Measurements from ENCODE around the gene ZNF746. TPM values are rescaled to one million over a fixed set of nuclear protein-coding genes. Genes with fewer than 3 reads are reported as not detected.

ZNF746 gene
- total RNA-seq, 1 experiment from 2014 or later = 22.2 TPM

DNA sequence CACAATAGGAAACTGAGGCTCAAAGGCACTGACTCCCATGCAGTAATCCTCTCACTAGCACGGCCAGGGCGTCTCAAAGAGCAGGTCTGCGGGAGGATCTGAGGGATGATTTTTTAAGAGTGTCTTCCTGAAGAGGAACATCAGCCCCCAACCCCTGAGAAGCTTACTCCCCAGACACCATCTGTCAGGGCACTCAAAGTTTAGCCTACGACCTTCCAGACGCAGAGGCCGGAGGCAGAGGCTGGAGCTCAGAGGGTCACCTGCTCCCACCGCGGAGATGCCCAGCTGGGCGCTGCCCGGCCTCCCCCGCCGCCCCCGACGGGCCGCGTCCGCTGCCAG, 38.4 kb downstream of the ZNF746 start:
- CTCF ChIA-PET = interaction anchor here (0.5 kb wide), 1 partner anchor 256 kb away, joined by 3 read pairs; no protein-coding TSS in a partner anchor
- H3K9me3 ChIP-seq (ENCODE audit: control insufficient read depth, insufficient read depth, low read depth, low read length) = no peaks in the 10 kb centered on the region
- intact Hi-C loops (cut with micrococcal nuclease; ENCODE audit: unreplicated experiment) = no loop called here
- DNase-seq (ENCODE audit: low read depth, low spot score) (no peak), ATAC-seq (no peak)
- no TSS peak for BruUV-seq (replicated peaks)
- H3K36me3 ChIP-seq (ENCODE audit: control insufficient read depth, insufficient read depth, low read length) = no peaks in the 10 kb centered on the region; the same call in 1 of the 2 replicates
- H3K4me1 ChIP-seq (ENCODE audit: control insufficient read depth, insufficient read depth, low read length) = peaks cover 12% of the 10 kb centered on the region; the same call in 1 of the 2 replicates
- in situ Hi-C loops (cut with HindIII; ENCODE audit: low pct_unique_long_range_greater_than_20kb, low sequenced_read_pairs) = no loop called here
- TF ChIP-seq SIN3A (IDR thresholded peaks at IDR 0.05; ENCODE audit: borderline replicate concordance, insufficient read depth, low read depth, low read length) = no peak
- no peak for TF ChIP-seq POLR2AphosphoS5 (IDR thresholded peaks at IDR 0.05; ENCODE audit: low read depth, low read length)
- TF ChIP-seq REST (IDR thresholded peaks at IDR 0.05; ENCODE audit: insufficient read depth in 1 of 2, low read depth in 2 of 2, low read length in 1 of 2) = no peak
- TF ChIP-seq TCF7L2 (IDR thresholded peaks at IDR 0.05; ENCODE audit: low read depth, low read length) = no peak
- POLR2A ChIA-PET = interaction anchor here (0.5 to 0.6 kb wide), 3 partner anchors 48 to 196 kb away, joined by 3 to 7 read pairs (median 5); no protein-coding TSS in a partner anchor
- no peaks in the 10 kb centered on the region for H3K27me3 ChIP-seq (ENCODE audit: control insufficient read depth, insufficient read depth, low read length)
- 0 out of 2 replicates have a peak overlapping the region, but pooled peaks have one; percentile 7 for H3K27ac ChIP-seq (ENCODE audit: low read length)
- H3K4me3 ChIP-seq (ENCODE audit: low read depth in 2 of 2, low read length in 2 of 2) = peak overlapping the region; percentile 53 to 72

DNA sequence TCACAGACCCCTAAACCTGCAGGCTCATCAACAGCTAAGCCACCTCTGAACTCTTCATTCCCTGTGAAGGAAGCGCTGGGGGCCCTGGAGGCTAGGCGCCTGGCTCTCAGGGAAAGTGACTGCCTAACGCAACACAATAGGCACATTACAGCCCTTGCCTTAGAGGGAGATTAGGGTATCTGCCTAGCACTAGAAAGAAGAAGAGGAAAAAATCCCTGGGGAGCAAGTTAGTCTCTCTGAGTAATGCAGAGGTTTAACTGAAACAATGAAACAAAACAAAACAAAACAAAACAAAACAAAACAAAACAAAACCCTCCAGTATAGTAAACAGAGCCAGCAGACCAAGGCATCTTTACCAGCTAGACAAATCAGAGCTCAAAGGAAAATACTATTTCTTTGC, 39.4 kb downstream of the ZNF746 start:
- DNase-seq (ENCODE audit: low read depth, low spot score) (no peak), ATAC-seq (no peak)
- peaks cover under 1% of the 10 kb centered on the region; the same call in 1 of the 2 replicates for H3K36me3 ChIP-seq (ENCODE audit: control insufficient read depth, insufficient read depth, low read length)
- POLR2A ChIA-PET = no interaction called here
- no peaks in the 10 kb centered on the region for H3K9me3 ChIP-seq (ENCODE audit: control insufficient read depth, insufficient read depth, low read depth, low read length)
- H3K4me3 ChIP-seq (ENCODE audit: low read depth in 2 of 2, low read length in 2 of 2) = no peak overlapping the region
- no peak overlapping the region for H3K27ac ChIP-seq (ENCODE audit: low read length)
- CTCF ChIA-PET = no interaction called here
- H3K4me1 ChIP-seq (ENCODE audit: control insufficient read depth, insufficient read depth, low read length) = peaks cover 12% of the 10 kb centered on the region; the same call in 1 of the 2 replicates
- intact Hi-C loops (cut with micrococcal nuclease; ENCODE audit: unreplicated experiment) (no loop called here), in situ Hi-C loops (cut with HindIII; ENCODE audit: low pct_unique_long_range_greater_than_20kb, low sequenced_read_pairs) (no loop called here)
- no TSS peak for BruUV-seq (replicated peaks)
- TF ChIP-seq SIN3A (IDR thresholded peaks at IDR 0.05; ENCODE audit: borderline replicate concordance, insufficient read depth, low read depth, low read length) = no peak
- no peak for TF ChIP-seq TCF7L2 (IDR thresholded peaks at IDR 0.05; ENCODE audit: low read depth, low read length)
- no peak for TF ChIP-seq POLR2AphosphoS5 (IDR thresholded peaks at IDR 0.05; ENCODE audit: low read depth, low read length)
- TF ChIP-seq CTCF (IDR thresholded peaks at IDR 0.05) = no peak
- no peaks in the 10 kb centered on the region for H3K27me3 ChIP-seq (ENCODE audit: control insufficient read depth, insufficient read depth, low read length)

- Histone ChIP-seq H3K4me1 (ENCODE audit: control insufficient read depth, insufficient read depth, low read length) (peaks cover 12% of the 10 kb centered on the region; the same call in 1 of the 2 replicates), H3K27ac (ENCODE audit: low read length) (no peak overlapping the region), H3K36me3 (ENCODE audit: control insufficient read depth, insufficient read depth, low read length) (peaks cover 3% of the 10 kb centered on the region), H3K4me3 (ENCODE audit: low read depth in 2 of 2, low read length in 2 of 2) (no peak overlapping the region), H3K27me3 (ENCODE audit: control insufficient read depth, insufficient read depth, low read length) (no peaks in the 10 kb centered on the region), H3K9me3 (ENCODE audit: control insufficient read depth, insufficient read depth, low read depth, low read length) (no peaks in the 10 kb centered on the region)
- TF ChIP-seq CTCF (IDR thresholded peaks at IDR 0.05) (no peak), POLR2AphosphoS5 (IDR thresholded peaks at IDR 0.05; ENCODE audit: low read depth, low read length) (no peak), REST (IDR thresholded peaks at IDR 0.05; ENCODE audit: insufficient read depth in 1 of 2, low read depth in 2 of 2, low read length in 1 of 2) (no peak), TCF7L2 (IDR thresholded peaks at IDR 0.05; ENCODE audit: low read depth, low read length) (no peak), SIN3A (IDR thresholded peaks at IDR 0.05; ENCODE audit: borderline replicate concordance, insufficient read depth, low read depth, low read length) (no peak)
- ChIA-PET POLR2A (no interaction called here), CTCF (no interaction called here)
- DNase-seq (ENCODE audit: low read depth, low spot score) (no peak), ATAC-seq (no peak)
- intact Hi-C loops (cut with micrococcal nuclease; ENCODE audit: unreplicated experiment) = no loop called here
- BruUV-seq (replicated peaks) = no TSS peak
- in situ Hi-C loops (cut with HindIII; ENCODE audit: low pct_unique_long_range_greater_than_20kb, low sequenced_read_pairs) = no loop called here
Observed at GRCh38 chr7:149457766-149458165, 39.8 kb downstream of the ZNF746 start.
